ENCODE measurements around the gene FAM53C.

GRCh38 chr5:138389332-138389731 lies 51.3 kb downstream of the FAM53C start:
- TF ChIP-seq CTCF (IDR thresholded peaks at IDR 0.05; ENCODE audit: borderline replicate concordance, extremely low read depth, low read length, poor library complexity, severe bottlenecking): no peak
- TF ChIP-seq EZH2 (IDR thresholded peaks at IDR 0.05; ENCODE audit: borderline replicate concordance, low read depth, low read length, severe bottlenecking): no peak
